ENCODE data around the gene HIVEP3.

- TF ChIP-seq CTCF (IDR thresholded peaks at IDR 0.05): no peak
- no peak for TF ChIP-seq POLR2A (IDR thresholded peaks at IDR 0.05)
These were observed 35.8 kb upstream of the HIVEP3 start for GRCh38 chr1:41954533-41954944.
